Measurements from ENCODE around the gene NAE1.

DNA sequence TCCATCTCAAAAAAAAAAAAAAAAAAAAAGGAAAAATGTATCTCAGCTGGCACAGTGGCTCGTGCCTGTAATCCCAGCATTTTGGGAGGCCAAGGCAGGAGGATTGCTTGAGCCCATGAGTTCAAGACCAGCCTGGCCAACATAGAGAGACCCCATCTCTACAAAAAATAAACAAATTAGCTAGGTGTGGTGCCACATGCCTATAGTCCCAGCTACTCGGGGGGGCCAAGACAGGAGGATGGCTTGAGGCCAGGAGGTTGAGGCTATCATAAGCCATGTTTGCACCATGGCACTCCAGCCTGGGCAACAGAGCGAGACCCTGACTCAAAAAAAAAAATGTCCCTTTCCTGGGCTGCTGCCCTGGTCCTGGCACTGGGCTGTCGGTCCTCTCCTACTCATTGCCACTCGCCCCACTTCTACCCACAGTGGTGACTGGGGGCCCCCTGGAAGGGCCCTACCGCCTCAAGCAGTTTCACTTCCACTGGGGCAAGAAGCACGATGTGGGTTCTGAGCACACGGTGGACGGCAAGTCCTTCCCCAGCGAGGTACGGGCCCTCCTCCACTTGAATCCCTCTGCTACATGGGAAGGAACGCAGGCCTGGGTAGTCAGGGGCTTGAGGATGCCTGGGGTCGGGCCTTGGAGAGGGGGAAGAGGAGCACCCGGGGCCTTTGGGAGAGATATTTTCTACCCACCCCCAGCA is 19.5 kb upstream of the NAE1 start:
- TF ChIP-seq, protein P1, sequence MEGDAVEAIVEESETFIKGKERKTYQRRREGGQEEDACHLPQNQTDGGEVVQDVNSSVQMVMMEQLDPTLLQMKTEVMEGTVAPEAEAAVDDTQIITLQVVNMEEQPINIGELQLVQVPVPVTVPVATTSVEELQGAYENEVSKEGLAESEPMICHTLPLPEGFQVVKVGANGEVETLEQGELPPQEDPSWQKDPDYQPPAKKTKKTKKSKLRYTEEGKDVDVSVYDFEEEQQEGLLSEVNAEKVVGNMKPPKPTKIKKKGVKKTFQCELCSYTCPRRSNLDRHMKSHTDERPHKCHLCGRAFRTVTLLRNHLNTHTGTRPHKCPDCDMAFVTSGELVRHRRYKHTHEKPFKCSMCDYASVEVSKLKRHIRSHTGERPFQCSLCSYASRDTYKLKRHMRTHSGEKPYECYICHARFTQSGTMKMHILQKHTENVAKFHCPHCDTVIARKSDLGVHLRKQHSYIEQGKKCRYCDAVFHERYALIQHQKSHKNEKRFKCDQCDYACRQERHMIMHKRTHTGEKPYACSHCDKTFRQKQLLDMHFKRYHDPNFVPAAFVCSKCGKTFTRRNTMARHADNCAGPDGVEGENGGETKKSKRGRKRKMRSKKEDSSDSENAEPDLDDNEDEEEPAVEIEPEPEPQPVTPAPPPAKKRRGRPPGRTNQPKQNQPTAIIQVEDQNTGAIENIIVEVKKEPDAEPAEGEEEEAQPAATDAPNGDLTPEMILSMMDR (conservative IDR thresholded peaks at IDR 0.05; ENCODE audit: low read length) = no peak
- TF ChIP-seq EZH2phosphoT487 (IDR thresholded peaks at IDR 0.05; ENCODE audit: borderline replicate concordance) = no peak
